Activated naive CD8-positive, alpha-beta T cell treated with anti-CD3 and anti-CD28 coated beads, Interleukin-2, amount 10 ng/mL, durations not matched to agents 7 days and 5 days (primary cell): Measurements from ENCODE around the gene OCSTAMP. TPM values are rescaled to one million over a fixed set of nuclear protein-coding genes. Genes with fewer than 3 reads are reported as not detected.

Experiments
- ATAC-seq: fragments of 150-1000 bp; cut with Tn5 transposase; one replicate; pipeline ENCODE4 v1.10.0; 2021; ENCODE audit warnings: low read depth, moderate library complexity
- POLR2A ChIA-PET: fragments of 350-600 bp; sonication (Branson Sonifier 250); formaldehyde crosslinking; loops from one replicate; lab custom pipeline; 2021; ENCODE audit warnings: antibody characterized with exemption; lab: Charles Lee
- DNase-seq: peaks from one replicate; pipeline ENCODE4 v3.0.0; 2021
- H3K27ac Mint-ChIP-seq: one replicate; pipeline ENCODE4 v1.8.0; 2022; ENCODE audit warnings: mild to moderate bottlenecking, mixed read lengths
- H3K27me3 Mint-ChIP-seq: one replicate; pipeline ENCODE4 v1.8.0; 2022; ENCODE audit warnings: mild to moderate bottlenecking, moderate library complexity, mixed read lengths
- H3K36me3 Mint-ChIP-seq: one replicate; pipeline ENCODE4 v1.8.0; 2021; ENCODE audit warnings: mild to moderate bottlenecking, mixed read lengths
- H3K4me1 Mint-ChIP-seq: one replicate; pipeline ENCODE4 v1.8.0; 2021; ENCODE audit warnings: mixed read lengths
- H3K4me3 Mint-ChIP-seq: one replicate; pipeline ENCODE4 v1.8.0; 2022; ENCODE audit warnings: mild to moderate bottlenecking, moderate library complexity, mixed read lengths
- H3K9me3 Mint-ChIP-seq: one replicate; pipeline ENCODE4 v1.8.0; 2021; ENCODE audit warnings: mixed read lengths
- total RNA-seq, 2 experiments: library from RNA; stranded (reverse); gene quantifications; one replicate each; pipeline ENCODE4 v1.2.3, GENCODE V29; 2021

The OCSTAMP gene
- total RNA-seq, 2 experiments from 2014 or later: not detected

GRCh38 chr20:46507760-46508407 is 42.6 kb downstream of the OCSTAMP start:
- no peak overlapping the region for H3K27ac Mint-ChIP-seq
- peaks cover 6% of the 10 kb centered on the region for H3K4me1 Mint-ChIP-seq
- H3K27me3 Mint-ChIP-seq: peaks cover 2% of the 10 kb centered on the region
- POLR2A ChIA-PET: no interaction called here
- H3K36me3 Mint-ChIP-seq: peaks cover 46% of the 10 kb centered on the region
- H3K4me3 Mint-ChIP-seq: no peak overlapping the region
- H3K9me3 Mint-ChIP-seq: peaks cover 35% of the 10 kb centered on the region
- DNase-seq (no peak), ATAC-seq (no peak)

GRCh38 chr20:46505506-46505905 is 44.9 kb downstream of the OCSTAMP start:
- Mint-ChIP-seq H3K4me1 (peaks cover 2% of the 10 kb centered on the region), H3K27ac (no peak overlapping the region), H3K4me3 (no peak overlapping the region), H3K27me3 (peaks cover 2% of the 10 kb centered on the region), H3K9me3 (peaks cover 54% of the 10 kb centered on the region), H3K36me3 (peaks cover 53% of the 10 kb centered on the region)
- DNase-seq: no peak
- no peak for ATAC-seq
- POLR2A ChIA-PET: no interaction called here

GRCh38 chr20:46501961-46502360 is 48.5 kb downstream of the OCSTAMP start:
- ATAC-seq (no peak), DNase-seq (no peak)
- Mint-ChIP-seq H3K4me1 (no peaks in the 10 kb centered on the region), H3K36me3 (peaks cover 38% of the 10 kb centered on the region), H3K4me3 (no peak overlapping the region), H3K9me3 (peaks cover 57% of the 10 kb centered on the region), H3K27me3 (no peaks in the 10 kb centered on the region), H3K27ac (no peak overlapping the region)
- POLR2A ChIA-PET: no interaction called here

GRCh38 chr20:46501337-46501942 is 49.0 kb downstream of the OCSTAMP start:
- Mint-ChIP-seq H3K27me3 (peaks cover under 1% of the 10 kb centered on the region), H3K4me3 (no peak overlapping the region), H3K4me1 (no peaks in the 10 kb centered on the region), H3K27ac (no peak overlapping the region), H3K36me3 (peaks cover 37% of the 10 kb centered on the region), H3K9me3 (peaks cover 58% of the 10 kb centered on the region)
- no peak for DNase-seq
- ATAC-seq: no peak
- POLR2A ChIA-PET: no interaction called here

- H3K27me3 Mint-ChIP-seq: peaks cover 11% of the 10 kb centered on the region
- H3K4me3 Mint-ChIP-seq: no peak overlapping the region
- no peak overlapping the region for H3K27ac Mint-ChIP-seq
Measured at GRCh38 chr20:46494077-46494476, 56.4 kb downstream of the OCSTAMP start.

GRCh38 chr20:46491354-46491753 is 59.1 kb downstream of the OCSTAMP start:
- Mint-ChIP-seq H3K4me3 (no peak overlapping the region), H3K4me1 (no peaks in the 10 kb centered on the region), H3K27me3 (peaks cover 31% of the 10 kb centered on the region), H3K9me3 (peaks cover 5% of the 10 kb centered on the region), H3K27ac (no peak overlapping the region), H3K36me3 (peaks cover 1% of the 10 kb centered on the region)
- POLR2A ChIA-PET: no interaction called here
- ATAC-seq: no peak
- DNase-seq: no peak

More at GRCh38 chr20:46494077-46494476, 56.4 kb downstream of the OCSTAMP start:
- DNase-seq (no peak), ATAC-seq (no peak)
- POLR2A ChIA-PET: no interaction called here
- no peaks in the 10 kb centered on the region for H3K4me1 Mint-ChIP-seq
- H3K9me3 Mint-ChIP-seq: peaks cover 18% of the 10 kb centered on the region
- H3K36me3 Mint-ChIP-seq: peaks cover 1% of the 10 kb centered on the region

Other genes starting within 250 kb of the OCSTAMP start
- gene CDH22, start 242.2 kb downstream of the OCSTAMP start, total RNA-seq: not detected
- 10 to 100 TPM; 66.8 to 75.2 TPM for gene ELMO2, start 144.0 kb downstream of the OCSTAMP start, total RNA-seq
- gene ZNF334, start 37.1 kb downstream of the OCSTAMP start, total RNA-seq: 1 to 10 TPM; 1.9 to 2.1 TPM
- under 1 TPM; 0.26 to 0.30 TPM for gene SLC13A3, start 100.8 kb upstream of the OCSTAMP start, total RNA-seq
- gene TP53RK, start 138.8 kb upstream of the OCSTAMP start, total RNA-seq: 10 to 100 TPM; 17.3 to 18.4 TPM
- not detected for gene SLC2A10, start 159.0 kb upstream of the OCSTAMP start, total RNA-seq